ENCODE results near the gene CREB3.

DNA sequence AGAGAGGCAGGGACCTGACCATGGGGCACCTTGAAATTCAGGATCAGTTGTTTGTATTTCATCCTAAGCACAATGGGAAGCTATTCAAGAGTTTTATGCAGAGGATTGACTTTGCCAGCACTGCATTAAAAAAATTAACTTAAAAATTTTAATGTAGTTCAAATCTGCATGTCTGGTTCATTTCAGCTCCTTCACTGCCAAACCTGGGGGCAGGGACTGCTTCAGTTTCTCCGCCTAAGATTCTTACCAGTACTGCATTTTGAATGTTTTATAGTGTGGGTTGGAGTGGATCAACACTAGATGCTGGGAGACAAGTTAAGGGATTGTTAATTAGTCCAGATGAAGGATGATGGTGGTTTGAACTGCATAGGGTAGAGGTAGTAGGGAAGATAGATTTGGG, 37.3 kb downstream of the CREB3 start:
- no peak for TF ChIP-seq TAF1 (IDR thresholded peaks at IDR 0.05; ENCODE audit: low read depth)
- TF ChIP-seq POLR2AphosphoS5 (IDR thresholded peaks at IDR 0.05), result no peak
- TF ChIP-seq SMC3 (conservative IDR thresholded peaks at IDR 0.05; ENCODE audit: poor library complexity), result no peak
- TF ChIP-seq, protein P1, sequence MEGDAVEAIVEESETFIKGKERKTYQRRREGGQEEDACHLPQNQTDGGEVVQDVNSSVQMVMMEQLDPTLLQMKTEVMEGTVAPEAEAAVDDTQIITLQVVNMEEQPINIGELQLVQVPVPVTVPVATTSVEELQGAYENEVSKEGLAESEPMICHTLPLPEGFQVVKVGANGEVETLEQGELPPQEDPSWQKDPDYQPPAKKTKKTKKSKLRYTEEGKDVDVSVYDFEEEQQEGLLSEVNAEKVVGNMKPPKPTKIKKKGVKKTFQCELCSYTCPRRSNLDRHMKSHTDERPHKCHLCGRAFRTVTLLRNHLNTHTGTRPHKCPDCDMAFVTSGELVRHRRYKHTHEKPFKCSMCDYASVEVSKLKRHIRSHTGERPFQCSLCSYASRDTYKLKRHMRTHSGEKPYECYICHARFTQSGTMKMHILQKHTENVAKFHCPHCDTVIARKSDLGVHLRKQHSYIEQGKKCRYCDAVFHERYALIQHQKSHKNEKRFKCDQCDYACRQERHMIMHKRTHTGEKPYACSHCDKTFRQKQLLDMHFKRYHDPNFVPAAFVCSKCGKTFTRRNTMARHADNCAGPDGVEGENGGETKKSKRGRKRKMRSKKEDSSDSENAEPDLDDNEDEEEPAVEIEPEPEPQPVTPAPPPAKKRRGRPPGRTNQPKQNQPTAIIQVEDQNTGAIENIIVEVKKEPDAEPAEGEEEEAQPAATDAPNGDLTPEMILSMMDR (IDR thresholded peaks at IDR 0.05; ENCODE audit: poor library complexity, severe bottlenecking), result no peak
- no peak for TF ChIP-seq MXI1 (conservative IDR thresholded peaks at IDR 0.05; ENCODE audit: poor library complexity, severe bottlenecking)
- TF ChIP-seq EP300 (conservative IDR thresholded peaks at IDR 0.05; ENCODE audit: poor library complexity, severe bottlenecking), result no peak
- no peak for TF ChIP-seq REST (IDR thresholded peaks at IDR 0.05; ENCODE audit: borderline replicate concordance)
- no peak for TF ChIP-seq RAD21 (conservative IDR thresholded peaks at IDR 0.05)
- TF ChIP-seq EZH2 (IDR thresholded peaks at IDR 0.05; ENCODE audit: borderline replicate concordance, insufficient read depth, low read length, poor library complexity, severe bottlenecking), result no peak

All from neural cell (in vitro differentiated cells).